Stimulated activated CD8-positive, alpha-beta memory T cell treated with anti-CD3 and anti-CD28 coated beads, Interleukin-15, amount 100 ng/mL, for 48 hours (primary cell): Measurements from ENCODE around the gene WDHD1.
"Not testable (repeated sequence)": the region's sequence is repeated elsewhere in the genome, so short reads cannot be mapped to it uniquely, and the experiment has no call there.

ENCODE experiments used
- DNase-seq, 2 donors: peaks; one replicate each; pipeline ENCODE4 v3.0.0-alpha.2; 2020; ENCODE audit warnings: low read depth in 2 of 2

WDHD1 gene

DNA sequence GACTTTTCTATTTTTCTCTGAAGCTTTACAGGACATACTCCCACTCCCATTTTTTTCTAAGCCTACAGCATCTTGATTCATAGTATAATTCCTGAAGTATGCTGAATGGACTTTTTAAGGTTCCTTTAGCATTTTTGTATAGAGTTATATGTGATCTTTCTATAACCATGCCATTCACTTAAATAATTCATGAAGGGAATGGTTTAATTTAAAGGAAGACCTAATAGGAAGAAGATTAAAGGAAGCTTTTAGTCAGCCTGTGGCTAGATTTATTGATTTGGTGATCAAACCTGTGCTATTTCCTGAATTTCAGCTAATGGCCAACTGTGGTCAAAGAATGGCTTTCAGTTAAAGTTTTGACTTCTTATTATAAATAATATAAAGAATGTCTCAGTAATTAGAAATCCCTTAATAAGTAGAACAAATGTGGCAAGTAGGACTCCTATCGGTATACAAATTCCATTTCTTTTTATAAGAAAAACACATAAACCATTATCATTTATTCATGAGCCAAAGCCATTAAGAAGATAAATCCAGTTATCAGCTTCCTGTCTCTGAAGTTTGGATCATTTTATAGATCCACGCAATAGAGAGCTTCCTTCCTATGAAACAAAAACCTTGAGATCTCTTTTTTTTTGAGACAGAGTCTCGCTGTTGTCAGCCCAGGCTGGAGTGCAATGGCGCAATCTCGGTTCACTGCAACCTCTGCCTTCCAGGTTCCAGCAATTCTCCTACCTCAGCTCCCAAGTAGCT, 20.6 kb upstream of the WDHD1 start:
- no peak for DNase-seq

DNA sequence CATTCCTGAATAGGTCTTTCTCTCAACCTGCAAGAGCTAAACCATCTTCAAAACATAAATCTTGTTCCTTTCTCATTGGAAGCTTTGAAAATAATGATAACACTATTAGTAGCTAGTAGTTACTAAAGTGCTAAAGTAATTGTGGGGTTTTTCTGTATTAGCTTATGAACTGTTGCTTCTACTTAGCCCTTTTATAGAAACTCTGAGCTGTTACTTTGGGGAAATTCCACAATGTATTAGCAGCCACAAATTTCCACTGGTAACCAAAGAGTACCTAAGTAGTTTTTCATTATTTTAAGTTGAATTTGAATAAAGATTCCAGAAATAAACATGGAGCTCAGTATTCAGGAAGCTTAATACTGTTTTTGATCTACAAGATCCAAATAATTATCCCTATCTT, 18.2 kb upstream of the WDHD1 start:
- no peak for DNase-seq

DNA sequence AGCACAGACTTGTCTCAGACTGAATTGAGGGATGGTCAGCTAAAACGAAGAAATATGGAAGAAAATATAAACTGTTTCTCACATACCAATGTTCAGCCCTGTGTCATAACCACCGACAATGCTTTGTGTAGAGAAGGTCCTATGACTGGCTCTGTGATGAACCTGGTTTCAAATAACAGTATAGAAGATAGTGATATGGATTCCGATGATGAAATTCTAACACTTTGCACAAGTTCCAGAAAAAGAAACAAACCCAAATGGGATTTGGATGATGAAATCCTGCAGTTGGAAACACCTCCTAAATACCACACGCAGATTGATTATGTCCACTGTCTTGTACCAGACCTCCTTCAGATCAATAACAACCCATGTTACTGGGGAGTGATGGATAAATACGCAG, 16.6 kb upstream of the WDHD1 start:
- DNase-seq = no peak

DNA sequence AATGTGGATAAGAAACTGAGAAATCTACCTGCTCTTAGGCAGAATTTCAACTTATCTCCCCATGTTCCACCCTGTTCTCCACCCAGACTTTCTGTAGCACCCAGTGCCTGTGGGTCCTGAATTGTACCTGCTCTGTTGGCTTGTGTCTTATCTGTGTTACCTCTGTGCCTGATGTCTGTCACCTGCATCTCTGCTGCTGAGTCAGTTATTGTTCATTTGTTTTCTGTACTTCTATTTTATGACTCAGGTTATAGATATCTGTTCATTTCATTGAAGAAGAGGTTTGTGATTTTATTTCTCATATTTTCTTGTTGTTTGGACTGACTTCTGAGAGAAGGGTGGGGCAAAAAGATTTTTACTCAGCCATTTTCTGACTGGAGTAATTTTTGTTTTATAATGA, 11.8 kb upstream of the WDHD1 start:
- no peak for DNase-seq

DNA sequence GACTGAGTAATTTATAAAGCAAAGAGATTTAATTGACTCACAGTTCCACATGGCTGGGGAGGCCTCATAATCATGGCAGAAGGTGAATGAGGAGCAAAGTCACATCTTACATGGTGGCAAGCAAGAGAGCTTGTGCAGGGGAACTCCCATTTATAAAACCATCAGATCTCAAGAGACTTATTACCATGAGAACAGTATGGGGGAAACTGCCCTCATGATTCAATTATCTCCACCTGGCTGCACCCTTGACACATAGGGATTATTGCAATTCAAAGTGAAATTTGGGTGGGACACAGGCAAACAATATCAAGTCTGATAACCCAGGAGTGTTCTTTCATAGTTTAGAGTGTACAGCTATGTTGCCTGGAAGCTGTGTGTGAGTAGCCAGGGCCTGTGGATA, 11.1 kb upstream of the WDHD1 start:
- not testable (repeated sequence) for DNase-seq

DNA sequence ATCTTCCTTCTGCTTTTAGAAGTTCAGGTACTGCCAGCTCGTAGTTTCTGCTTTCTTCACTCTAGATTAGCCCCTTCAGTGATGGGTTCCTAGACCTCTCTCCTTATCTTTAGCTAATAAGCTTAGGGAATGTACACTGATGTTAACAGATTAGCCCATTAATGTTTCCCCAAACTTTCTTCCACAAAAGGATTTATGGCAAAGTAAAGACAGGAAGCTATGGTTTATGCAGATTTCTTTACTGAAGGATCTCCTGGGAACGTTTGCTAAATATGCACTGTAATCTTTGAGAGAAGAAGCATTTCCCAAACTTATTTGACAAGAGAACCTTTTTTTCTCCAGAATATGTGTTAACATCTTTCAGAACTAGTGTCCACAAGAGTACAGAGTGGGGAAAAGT, 4.3 kb upstream of the WDHD1 start:
- DNase-seq = no peak

DNA sequence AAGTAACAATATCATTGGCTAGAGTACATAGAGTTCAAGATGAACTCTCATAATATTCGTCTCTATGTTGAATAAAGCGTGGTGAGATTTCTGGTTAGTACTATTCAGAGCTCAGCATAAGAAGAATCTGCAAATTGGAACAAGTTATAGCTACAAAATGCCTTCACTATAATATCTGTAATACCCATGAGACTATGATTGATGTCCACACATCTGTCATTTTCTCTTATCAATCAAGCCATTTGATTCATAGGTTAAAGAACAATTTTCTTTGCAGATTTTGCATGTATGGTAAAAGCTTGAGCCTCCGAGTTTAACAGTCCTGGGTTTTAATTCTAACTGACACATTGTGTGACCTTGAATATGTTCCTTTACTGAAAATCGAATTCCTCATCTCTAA, 1.6 kb upstream of the WDHD1 start:
- no peak for DNase-seq

DNA sequence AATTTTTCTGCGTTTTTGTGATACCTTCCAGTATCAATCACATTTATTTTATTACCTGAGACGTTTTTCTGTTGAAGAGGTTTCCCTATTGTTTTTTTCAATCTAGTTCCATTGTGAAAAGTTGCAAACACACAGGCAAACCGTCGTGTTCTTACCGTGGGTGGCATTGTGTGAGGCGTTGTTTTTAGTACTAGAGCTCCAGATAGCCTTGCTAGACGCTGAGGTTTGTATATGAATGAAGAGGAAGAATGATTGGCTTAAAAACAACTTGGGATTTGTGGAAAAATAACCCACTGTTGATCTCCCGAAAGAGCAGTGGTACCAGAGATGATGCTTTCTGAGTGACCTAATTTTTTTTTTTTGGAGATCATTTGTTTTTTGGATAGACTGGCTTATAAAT, 1.2 kb upstream of the WDHD1 start:
- no peak for DNase-seq

DNA sequence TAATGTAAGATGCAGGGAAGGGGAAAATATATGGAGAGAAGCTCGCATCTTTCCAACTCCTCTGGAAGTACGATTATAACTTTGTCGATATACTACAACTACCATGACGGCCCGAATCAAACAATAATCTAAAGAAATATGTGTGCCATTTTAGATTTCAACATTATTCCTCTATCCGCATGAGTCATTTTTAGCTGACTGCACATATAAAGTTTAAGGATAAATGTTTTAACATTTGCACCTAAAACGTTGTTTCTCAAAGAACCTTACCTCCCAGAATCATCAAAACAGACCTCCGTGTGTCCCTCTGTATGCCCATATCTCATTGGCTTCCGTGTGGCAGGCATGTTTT, 482 bp downstream of the WDHD1 start:
- DNase-seq = no peak

DNA sequence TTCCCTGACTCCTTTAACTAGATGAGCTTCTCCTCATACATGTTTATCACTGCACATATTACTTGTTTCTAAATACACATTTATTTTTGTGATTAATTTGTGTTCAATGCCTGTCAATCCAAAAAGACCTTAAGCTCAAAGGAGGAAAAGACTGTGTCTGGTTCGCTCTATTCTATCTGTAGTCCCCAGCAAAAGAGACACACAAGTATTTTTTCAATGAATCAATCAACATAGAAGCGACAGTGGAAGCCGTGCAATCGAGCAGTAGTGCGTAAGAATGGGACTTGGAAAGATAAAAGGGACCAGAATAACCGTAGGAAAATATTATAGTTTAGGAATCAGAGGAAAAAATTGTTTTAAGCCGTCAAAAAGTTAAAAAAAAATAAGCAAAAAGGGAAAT, 951 bp downstream of the WDHD1 start:
- DNase-seq = no peak

DNA sequence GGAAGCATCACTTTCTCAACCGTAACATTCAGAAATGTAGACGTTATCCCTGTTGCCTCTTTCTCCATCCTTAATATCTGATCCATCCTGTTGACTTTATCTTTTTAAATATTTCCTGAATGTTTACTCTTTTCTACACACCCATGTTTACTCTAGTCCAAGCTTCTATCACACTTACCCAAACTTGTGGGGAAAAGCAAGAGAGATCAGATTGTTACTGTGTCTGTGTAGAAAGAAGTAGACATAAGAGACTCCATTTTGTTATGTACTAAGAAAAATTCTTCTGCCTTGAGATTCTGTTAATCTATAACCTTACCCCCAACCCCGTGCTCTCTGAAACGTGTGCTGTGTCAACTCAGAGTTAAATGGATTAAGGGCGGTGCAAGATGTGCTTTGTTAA, 2.5 kb downstream of the WDHD1 start:
- DNase-seq = not testable (repeated sequence)

DNA sequence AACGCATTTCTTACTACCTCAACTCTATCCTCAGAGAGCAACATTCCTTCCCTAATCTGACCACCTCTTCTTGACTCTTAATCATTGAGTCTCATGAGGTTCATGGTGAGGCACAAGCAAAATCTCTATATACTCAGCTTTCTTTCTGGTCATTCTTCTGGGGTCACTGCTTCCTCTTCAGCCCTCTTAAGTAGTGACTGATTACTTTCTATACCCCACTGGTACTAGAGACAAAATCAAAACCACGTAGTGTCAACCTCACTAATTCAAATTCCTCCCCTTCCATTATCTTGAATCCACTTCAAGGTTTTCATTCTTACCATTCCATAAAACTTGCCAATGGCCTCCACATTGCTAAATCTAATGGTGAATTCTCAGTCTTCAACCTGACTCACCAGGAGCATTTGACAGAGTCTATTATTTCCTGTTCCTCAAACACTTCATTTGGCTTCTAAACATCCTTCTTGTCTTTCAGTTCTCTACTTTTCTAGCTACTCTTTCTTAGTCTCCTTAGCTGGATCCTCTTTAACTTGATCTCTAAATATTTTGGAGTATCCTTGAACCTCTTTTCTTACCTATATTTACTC, 6.8 kb downstream of the WDHD1 start:
- no peak for DNase-seq

DNA sequence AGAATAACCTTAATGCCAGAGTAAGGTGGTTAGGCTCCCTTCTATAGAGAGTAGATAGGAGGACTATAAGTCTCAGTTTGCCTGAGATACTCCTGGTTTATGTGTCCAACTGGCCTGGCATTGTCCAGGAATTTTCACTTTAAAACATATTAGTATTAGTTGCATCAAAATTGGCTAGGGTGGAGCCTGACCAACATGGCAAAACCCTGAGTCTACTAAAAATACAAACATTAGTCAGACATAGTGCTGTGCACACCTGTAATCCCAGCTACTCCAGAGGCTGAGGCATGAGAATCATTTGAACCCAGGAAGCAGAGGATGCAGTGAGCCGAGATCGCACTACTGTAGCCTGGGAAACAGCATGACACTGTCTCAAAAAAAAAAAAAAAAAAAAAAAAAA, 11.9 kb downstream of the WDHD1 start:
- no peak for DNase-seq

DNA sequence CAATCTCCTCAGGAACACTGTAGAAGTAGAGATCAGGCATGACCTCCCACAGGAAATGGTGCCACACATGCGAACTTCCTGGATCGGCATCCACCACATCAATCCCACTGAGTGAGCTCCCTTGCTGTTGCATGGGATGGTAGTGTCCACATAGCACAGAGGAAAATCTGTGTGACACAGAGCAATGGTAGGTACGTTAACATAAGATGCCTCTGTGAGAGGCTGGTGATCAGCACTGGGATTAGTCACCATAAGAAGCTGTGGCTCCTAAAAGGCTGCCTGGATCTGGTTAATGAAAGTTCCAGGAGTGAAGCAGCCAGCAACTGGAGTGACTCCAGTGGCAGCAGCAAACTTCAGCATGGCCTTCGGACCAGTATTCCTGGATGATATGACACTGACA, 21.8 kb downstream of the WDHD1 start:
- DNase-seq = no peak

DNA sequence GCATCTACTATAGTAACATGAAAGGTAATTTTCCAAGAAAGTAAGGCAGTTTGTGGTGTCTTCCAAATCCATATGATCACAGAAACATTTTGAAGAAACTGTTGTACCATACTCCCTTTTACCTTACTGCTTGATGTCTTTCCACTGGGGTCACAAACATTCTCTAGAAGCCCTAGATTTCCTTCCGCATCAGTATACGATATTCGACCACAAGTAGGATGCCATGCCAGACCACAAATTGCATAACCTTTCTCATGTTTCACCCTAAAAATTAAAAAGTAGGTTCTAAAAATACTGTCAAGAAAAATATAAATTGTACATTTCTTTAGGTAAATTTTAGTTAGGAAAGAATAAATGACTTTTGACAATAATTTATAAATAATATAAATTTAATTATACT, 26.5 kb downstream of the WDHD1 start:
- no peak for DNase-seq

DNA sequence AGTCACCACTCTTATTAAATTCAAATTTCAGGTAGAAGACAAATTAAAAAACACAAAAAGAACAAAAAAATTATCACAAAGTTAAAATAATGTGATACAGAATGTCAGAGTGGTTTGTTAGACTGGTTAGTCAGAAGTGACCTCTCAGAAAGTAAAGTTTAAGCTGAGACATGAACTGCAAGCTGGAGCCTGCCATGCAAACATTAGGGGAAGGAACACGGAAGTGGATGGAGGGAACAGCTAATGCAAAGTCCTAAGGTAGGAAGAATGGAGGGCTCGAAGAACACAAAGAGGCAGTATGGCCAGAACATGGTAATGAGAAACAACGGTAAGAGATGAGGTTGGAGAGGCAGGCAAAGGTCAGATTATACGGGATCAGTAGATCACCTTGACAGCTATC, 41.7 kb downstream of the WDHD1 start:
- no peak for DNase-seq

DNA sequence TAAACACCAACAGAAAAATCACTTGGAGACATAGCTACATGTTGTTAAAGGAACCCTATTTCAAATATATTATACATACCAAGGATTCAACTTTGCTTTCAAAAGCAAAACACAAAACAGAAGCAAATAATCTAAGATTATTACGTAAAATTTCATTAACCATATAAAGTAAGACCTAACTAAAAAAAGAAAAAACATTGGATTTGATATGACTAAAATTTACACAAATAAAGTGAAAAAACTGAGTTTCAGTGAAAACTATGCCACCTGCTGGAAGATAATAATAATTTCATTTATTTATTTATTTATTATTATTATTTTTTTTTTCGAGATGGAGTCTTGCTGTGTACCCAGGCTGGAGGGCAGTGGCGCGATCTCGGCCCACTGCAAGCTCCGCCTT, 45.2 kb downstream of the WDHD1 start:
- no peak for DNase-seq

DNA sequence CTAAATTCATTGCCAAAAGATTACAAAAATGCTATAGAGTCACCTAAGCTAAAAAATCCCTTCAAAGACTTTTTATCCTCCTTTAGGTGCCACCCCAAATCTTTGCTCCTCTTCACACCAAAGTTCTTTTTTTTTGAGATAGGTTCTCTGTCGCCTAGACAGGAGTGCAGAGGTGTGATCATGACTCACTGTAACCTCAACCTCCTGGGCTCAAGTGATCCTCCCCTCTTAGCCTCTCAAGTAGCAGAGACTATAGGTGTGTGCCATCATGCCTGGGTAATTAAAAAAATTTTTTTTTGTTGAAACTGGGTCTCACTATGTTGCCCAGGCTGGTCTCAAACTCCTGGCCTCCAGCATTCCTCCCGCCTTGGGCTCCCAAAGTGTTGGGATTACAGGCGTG, 47.9 kb downstream of the WDHD1 start:
- no peak for DNase-seq

DNA sequence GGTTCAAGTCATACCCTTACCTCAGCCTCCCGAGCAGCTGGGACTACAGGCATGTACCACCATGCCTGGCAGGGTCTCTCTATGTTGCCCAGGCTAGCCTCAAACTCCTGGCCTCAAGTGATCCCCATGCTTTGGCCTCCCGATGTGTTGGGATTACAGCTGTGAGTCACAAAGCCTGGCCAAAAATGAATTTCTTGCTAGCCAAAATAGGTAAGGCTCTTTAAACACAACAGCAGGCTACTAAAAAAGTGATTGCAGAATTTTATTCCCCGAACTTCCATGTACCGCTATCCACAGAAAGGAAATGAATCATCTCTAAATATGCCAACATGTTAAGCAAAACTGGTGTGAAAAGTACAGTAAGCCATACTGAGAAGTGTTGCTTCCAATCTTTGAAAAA, 50.6 kb downstream of the WDHD1 start:
- no peak for DNase-seq

DNA sequence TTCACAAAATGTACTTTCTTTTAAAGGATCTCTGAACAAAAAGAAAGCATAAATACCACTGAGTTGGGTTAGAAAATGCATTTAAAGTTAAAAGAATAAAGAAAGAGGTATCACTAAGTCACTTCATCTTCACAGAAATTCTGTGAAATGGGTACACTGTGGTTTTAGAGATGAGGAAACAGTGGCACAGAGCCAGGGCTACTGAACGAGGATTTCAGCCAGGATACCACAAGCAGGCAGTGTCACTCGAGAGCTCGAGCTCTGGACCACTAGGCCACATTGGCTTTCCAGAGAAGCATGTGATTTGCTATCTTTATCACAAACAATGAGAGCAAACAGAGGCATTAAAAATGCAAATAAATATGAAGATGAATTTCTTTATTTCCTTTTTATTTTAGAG, 51.0 kb downstream of the WDHD1 start:
- no peak for DNase-seq

DNA sequence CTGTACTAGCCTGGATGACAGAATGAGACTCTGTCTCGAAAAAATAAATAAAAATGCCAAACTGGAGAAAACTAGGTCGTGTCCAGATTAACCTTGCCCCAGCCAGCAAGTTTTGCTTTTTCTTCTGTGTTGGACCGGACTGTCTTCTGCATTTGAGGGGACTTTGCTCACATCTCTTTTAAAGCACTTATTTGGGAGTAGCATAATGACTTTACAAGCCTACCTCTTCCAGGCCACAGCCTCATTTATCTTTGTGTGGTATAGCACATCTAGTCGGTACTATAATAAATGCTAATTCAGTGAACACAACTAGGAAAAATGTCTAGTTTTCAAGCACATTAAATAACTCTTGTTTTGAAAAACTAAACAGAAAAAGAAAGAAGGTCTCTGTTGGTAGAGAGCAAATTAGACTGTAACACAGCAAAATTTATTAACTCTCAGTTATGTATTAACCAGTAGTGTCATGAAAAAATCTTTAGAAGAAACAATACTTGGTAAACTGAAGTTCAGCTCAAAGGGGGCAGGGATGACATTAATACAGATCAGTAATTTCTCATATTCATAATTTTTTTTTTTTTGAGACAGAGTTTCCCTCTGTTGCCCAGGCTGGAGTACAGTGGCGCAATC, 52.0 kb downstream of the WDHD1 start:
- no peak for DNase-seq

DNA sequence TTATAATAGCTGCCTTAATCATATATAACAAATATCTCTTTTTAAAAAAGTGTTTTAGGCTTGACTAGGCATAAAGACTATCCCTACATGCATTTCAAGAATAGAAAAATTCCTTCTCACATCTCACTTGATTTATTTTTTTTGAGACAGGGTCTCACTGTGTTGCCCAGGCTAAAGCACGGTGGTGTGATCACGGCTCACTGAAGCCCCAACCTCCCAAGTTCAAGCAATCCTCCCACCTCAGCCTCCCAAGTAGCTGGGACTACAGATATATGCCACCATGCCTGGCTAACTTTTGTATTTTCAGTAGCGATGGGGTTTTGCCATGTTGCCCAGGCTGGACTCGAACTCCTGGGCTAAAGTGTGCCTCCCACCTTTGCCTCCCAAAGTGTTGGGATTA, 59.4 kb downstream of the WDHD1 start:
- no peak for DNase-seq

DNA sequence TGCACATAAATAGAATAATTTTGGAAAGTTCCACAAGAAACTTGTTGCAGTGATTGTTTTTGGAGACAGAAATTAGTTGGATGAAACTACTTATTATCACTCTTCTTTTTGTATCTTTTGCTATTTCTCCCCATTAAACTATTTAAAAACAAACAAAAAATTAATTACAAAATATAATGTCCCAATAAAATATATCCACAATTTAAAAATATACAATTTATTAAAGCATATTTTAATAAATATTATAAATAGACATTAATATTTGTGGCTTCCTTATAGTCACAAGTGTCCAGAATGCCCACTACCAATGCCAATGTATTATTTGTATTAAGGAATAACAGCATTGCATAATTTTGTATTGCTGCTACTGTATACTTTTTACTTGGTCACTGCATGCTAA, 71.8 kb downstream of the WDHD1 start:
- no peak for DNase-seq

DNA sequence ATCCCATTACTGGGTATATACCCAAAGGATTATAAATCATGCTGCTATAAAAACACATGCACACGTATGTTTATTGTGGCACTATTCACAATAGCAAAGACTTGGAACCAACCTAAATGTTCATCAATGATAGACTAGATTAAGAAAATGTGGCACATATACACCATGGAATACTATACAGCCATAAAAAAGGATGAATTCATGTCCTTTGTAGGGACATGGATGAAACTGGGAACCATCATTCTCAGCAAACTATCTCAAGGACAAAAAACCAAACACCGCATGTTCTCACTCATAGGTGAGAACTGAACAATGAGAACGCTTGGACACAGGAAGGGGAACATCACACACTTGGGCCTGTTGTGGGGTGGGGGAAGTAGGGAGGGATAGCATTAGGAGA, 73.3 kb downstream of the WDHD1 start:
- DNase-seq = not testable (repeated sequence)
